ENCODE results near the gene AKR1A1.
"Not testable (repeated sequence)": the region's sequence is repeated elsewhere in the genome, so short reads cannot be mapped to it uniquely, and the experiment has no call there.

AKR1A1 gene

GRCh38 chr1:45589861-45590260 lies 39.2 kb downstream of the AKR1A1 start:
- no peak overlapping the region for H2AFZ ChIP-seq (ENCODE audit: low read length, unreplicated experiment)
- H3K36me3 ChIP-seq (ENCODE audit: insufficient read depth, low read length): peaks cover 14% of the 10 kb centered on the region; the same call in 1 of the 2 replicates
- H3K79me2 ChIP-seq (ENCODE audit: control insufficient read depth, insufficient read depth, low read length, unreplicated experiment): peaks cover 83% of the 10 kb centered on the region
- no peaks in the 10 kb centered on the region for H3K27me3 ChIP-seq (ENCODE audit: insufficient read depth, low read length)
- no peak overlapping the region for H3K4me3 ChIP-seq (ENCODE audit: low read depth, low read length)
- H3K27ac ChIP-seq (ENCODE audit: low read depth, low read length): no peak overlapping the region
- peaks cover 16% of the 10 kb centered on the region for H3K4me1 ChIP-seq (ENCODE audit: control insufficient read depth, insufficient read depth, low read length, unreplicated experiment)

- H3K27ac ChIP-seq (ENCODE audit: low read depth, low read length): no peak overlapping the region
- no peak overlapping the region for H2AFZ ChIP-seq (ENCODE audit: low read length, unreplicated experiment)
- no peaks in the 10 kb centered on the region for H3K27me3 ChIP-seq (ENCODE audit: insufficient read depth, low read length)
- peaks cover 67% of the 10 kb centered on the region for H3K79me2 ChIP-seq (ENCODE audit: control insufficient read depth, insufficient read depth, low read length, unreplicated experiment)
- no peak overlapping the region for H3K4me3 ChIP-seq (ENCODE audit: low read depth, low read length)
- peaks cover 23% of the 10 kb centered on the region for H3K36me3 ChIP-seq (ENCODE audit: insufficient read depth, low read length)
- no peaks in the 10 kb centered on the region for H3K4me1 ChIP-seq (ENCODE audit: control insufficient read depth, insufficient read depth, low read length, unreplicated experiment)
These were observed 43.8 kb downstream of the AKR1A1 start for GRCh38 chr1:45594412-45594811.

- H3K36me3 ChIP-seq (ENCODE audit: insufficient read depth, low read length): peaks cover 27% of the 10 kb centered on the region
- H3K79me2 ChIP-seq (ENCODE audit: control insufficient read depth, insufficient read depth, low read length, unreplicated experiment): peaks cover 65% of the 10 kb centered on the region
- not testable (repeated sequence) for H3K4me1 ChIP-seq (ENCODE audit: control insufficient read depth, insufficient read depth, low read length, unreplicated experiment); H3K4me3 ChIP-seq (ENCODE audit: low read depth, low read length); H3K27ac ChIP-seq (ENCODE audit: low read depth, low read length); H3K27me3 ChIP-seq (ENCODE audit: insufficient read depth, low read length); H2AFZ ChIP-seq (ENCODE audit: low read length, unreplicated experiment)
These were observed 46.1 kb downstream of the AKR1A1 start for GRCh38 chr1:45596765-45597164.

GRCh38 chr1:45604239-45604638 lies 53.6 kb downstream of the AKR1A1 start:
- H3K27ac ChIP-seq (ENCODE audit: low read depth, low read length): no peak overlapping the region
- H3K79me2 ChIP-seq (ENCODE audit: control insufficient read depth, insufficient read depth, low read length, unreplicated experiment): peaks cover 31% of the 10 kb centered on the region
- H3K4me3 ChIP-seq (ENCODE audit: low read depth, low read length): no peak overlapping the region
- no peaks in the 10 kb centered on the region for H3K27me3 ChIP-seq (ENCODE audit: insufficient read depth, low read length)
- peaks cover 10% of the 10 kb centered on the region for H3K4me1 ChIP-seq (ENCODE audit: control insufficient read depth, insufficient read depth, low read length, unreplicated experiment)
- peaks cover 28% of the 10 kb centered on the region for H3K36me3 ChIP-seq (ENCODE audit: insufficient read depth, low read length)
- H2AFZ ChIP-seq (ENCODE audit: low read length, unreplicated experiment): no peak overlapping the region

- H3K79me2 ChIP-seq (ENCODE audit: control insufficient read depth, insufficient read depth, low read length, unreplicated experiment): peaks cover 11% of the 10 kb centered on the region
- H3K27me3 ChIP-seq (ENCODE audit: insufficient read depth, low read length): no peaks in the 10 kb centered on the region
- no peak overlapping the region for H3K4me3 ChIP-seq (ENCODE audit: low read depth, low read length)
- no peaks in the 10 kb centered on the region for H3K4me1 ChIP-seq (ENCODE audit: control insufficient read depth, insufficient read depth, low read length, unreplicated experiment)
- no peak overlapping the region for H2AFZ ChIP-seq (ENCODE audit: low read length, unreplicated experiment)
- H3K27ac ChIP-seq (ENCODE audit: low read depth, low read length): no peak overlapping the region
- peaks cover 35% of the 10 kb centered on the region for H3K36me3 ChIP-seq (ENCODE audit: insufficient read depth, low read length)
These were observed 56.9 kb downstream of the AKR1A1 start for GRCh38 chr1:45607404-45608074.

GRCh38 chr1:45608175-45609156 lies 57.8 kb downstream of the AKR1A1 start:
- Histone ChIP-seq H3K79me2 (ENCODE audit: control insufficient read depth, insufficient read depth, low read length, unreplicated experiment) (peaks cover 3% of the 10 kb centered on the region), H3K27me3 (ENCODE audit: insufficient read depth, low read length) (no peaks in the 10 kb centered on the region), H3K27ac (ENCODE audit: low read depth, low read length) (no peak overlapping the region), H3K4me1 (ENCODE audit: control insufficient read depth, insufficient read depth, low read length, unreplicated experiment) (no peaks in the 10 kb centered on the region), H3K4me3 (ENCODE audit: low read depth, low read length) (no peak overlapping the region), H3K36me3 (ENCODE audit: insufficient read depth, low read length) (peaks cover 36% of the 10 kb centered on the region), H2AFZ (ENCODE audit: low read length, unreplicated experiment) (no peak overlapping the region)

- Histone ChIP-seq H3K27me3 (ENCODE audit: insufficient read depth, low read length) (no peaks in the 10 kb centered on the region), H3K79me2 (ENCODE audit: control insufficient read depth, insufficient read depth, low read length, unreplicated experiment) (no peaks in the 10 kb centered on the region), H3K36me3 (ENCODE audit: insufficient read depth, low read length) (peaks cover 36% of the 10 kb centered on the region), H3K27ac (ENCODE audit: low read depth, low read length) (no peak overlapping the region), H2AFZ (ENCODE audit: low read length, unreplicated experiment) (no peak overlapping the region), H3K4me1 (ENCODE audit: control insufficient read depth, insufficient read depth, low read length, unreplicated experiment) (no peaks in the 10 kb centered on the region), H3K4me3 (ENCODE audit: low read depth, low read length) (no peak overlapping the region)
These were observed 60.1 kb downstream of the AKR1A1 start for GRCh38 chr1:45610589-45611226.

- Histone ChIP-seq H3K27ac (ENCODE audit: low read depth, low read length) (no peak overlapping the region), H3K36me3 (ENCODE audit: insufficient read depth, low read length) (peaks cover 37% of the 10 kb centered on the region), H3K4me3 (ENCODE audit: low read depth, low read length) (no peak overlapping the region)
These were observed 62.4 kb downstream of the AKR1A1 start for GRCh38 chr1:45612941-45613579.

GRCh38 chr1:45615885-45616284 lies 65.3 kb downstream of the AKR1A1 start:
- Histone ChIP-seq H3K79me2 (ENCODE audit: control insufficient read depth, insufficient read depth, low read length, unreplicated experiment) (no peaks in the 10 kb centered on the region), H3K36me3 (ENCODE audit: insufficient read depth, low read length) (peaks cover 24% of the 10 kb centered on the region), H3K27ac (ENCODE audit: low read depth, low read length) (no peak overlapping the region), H3K4me1 (ENCODE audit: control insufficient read depth, insufficient read depth, low read length, unreplicated experiment) (no peaks in the 10 kb centered on the region), H2AFZ (ENCODE audit: low read length, unreplicated experiment) (no peak overlapping the region), H3K4me3 (ENCODE audit: low read depth, low read length) (no peak overlapping the region), H3K27me3 (ENCODE audit: insufficient read depth, low read length) (no peaks in the 10 kb centered on the region)

More at GRCh38 chr1:45612941-45613579, 62.4 kb downstream of the AKR1A1 start:
- H2AFZ ChIP-seq (ENCODE audit: low read length, unreplicated experiment): no peak overlapping the region
- no peaks in the 10 kb centered on the region for H3K79me2 ChIP-seq (ENCODE audit: control insufficient read depth, insufficient read depth, low read length, unreplicated experiment)
- no peaks in the 10 kb centered on the region for H3K4me1 ChIP-seq (ENCODE audit: control insufficient read depth, insufficient read depth, low read length, unreplicated experiment)
- no peaks in the 10 kb centered on the region for H3K27me3 ChIP-seq (ENCODE audit: insufficient read depth, low read length)

- peak overlapping the region; percentile 14; the same call in 1 of the 2 replicates for H3K27ac ChIP-seq (ENCODE audit: low read depth, low read length)
- no peaks in the 10 kb centered on the region for H3K4me1 ChIP-seq (ENCODE audit: control insufficient read depth, insufficient read depth, low read length, unreplicated experiment)
- H2AFZ ChIP-seq (ENCODE audit: low read length, unreplicated experiment): no peak overlapping the region
- no peaks in the 10 kb centered on the region for H3K27me3 ChIP-seq (ENCODE audit: insufficient read depth, low read length)
- no peak overlapping the region for H3K4me3 ChIP-seq (ENCODE audit: low read depth, low read length)
- H3K36me3 ChIP-seq (ENCODE audit: insufficient read depth, low read length): peaks cover 23% of the 10 kb centered on the region
- H3K79me2 ChIP-seq (ENCODE audit: control insufficient read depth, insufficient read depth, low read length, unreplicated experiment): no peaks in the 10 kb centered on the region
These were observed 67.0 kb downstream of the AKR1A1 start for GRCh38 chr1:45617618-45618017.
